ENCODE measurements around the gene CYP46A1.
"Not testable (repeated sequence)": the region's sequence is repeated elsewhere in the genome, so short reads cannot be mapped to it uniquely, and the experiment has no call there.

DNA sequence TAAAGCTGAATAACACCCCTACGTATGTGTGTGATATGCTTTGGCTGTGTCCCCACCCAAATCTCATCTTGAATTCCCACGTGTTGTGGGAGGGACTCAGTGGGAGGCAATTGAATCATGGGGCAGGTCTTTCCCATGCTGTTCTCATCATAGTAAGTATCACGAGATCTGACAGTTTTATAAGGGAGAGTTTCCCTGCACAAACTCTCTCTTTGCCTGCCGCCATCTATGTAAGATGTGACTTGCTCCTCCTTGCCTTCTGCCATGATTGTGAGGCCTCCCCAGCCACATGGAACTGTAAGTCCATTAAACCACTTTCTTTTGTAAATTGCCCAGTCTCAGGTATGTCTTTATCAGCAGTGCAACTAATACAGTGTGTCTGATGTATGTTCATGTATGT lies 78.8 kb downstream of the CYP46A1 start:
- TF ChIP-seq, protein P1, sequence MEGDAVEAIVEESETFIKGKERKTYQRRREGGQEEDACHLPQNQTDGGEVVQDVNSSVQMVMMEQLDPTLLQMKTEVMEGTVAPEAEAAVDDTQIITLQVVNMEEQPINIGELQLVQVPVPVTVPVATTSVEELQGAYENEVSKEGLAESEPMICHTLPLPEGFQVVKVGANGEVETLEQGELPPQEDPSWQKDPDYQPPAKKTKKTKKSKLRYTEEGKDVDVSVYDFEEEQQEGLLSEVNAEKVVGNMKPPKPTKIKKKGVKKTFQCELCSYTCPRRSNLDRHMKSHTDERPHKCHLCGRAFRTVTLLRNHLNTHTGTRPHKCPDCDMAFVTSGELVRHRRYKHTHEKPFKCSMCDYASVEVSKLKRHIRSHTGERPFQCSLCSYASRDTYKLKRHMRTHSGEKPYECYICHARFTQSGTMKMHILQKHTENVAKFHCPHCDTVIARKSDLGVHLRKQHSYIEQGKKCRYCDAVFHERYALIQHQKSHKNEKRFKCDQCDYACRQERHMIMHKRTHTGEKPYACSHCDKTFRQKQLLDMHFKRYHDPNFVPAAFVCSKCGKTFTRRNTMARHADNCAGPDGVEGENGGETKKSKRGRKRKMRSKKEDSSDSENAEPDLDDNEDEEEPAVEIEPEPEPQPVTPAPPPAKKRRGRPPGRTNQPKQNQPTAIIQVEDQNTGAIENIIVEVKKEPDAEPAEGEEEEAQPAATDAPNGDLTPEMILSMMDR (IDR thresholded peaks at IDR 0.05; ENCODE audit: insufficient read depth, low read length, poor library complexity, severe bottlenecking) = not testable (repeated sequence)
- not testable (repeated sequence) for TF ChIP-seq EZH2phosphoT487 (conservative IDR thresholded peaks at IDR 0.05; ENCODE audit: low read length)

Data from SU-DHL-6 (cell line).